GM18907 (cell line): ENCODE measurements around the gene TEDC1.

ENCODE experiments used
- ATAC-seq: cut with Tn5 transposase; IDR thresholded peaks from one replicate; pipeline ENCODE4 v1.9.1; 2021; ENCODE audit warnings: mild to moderate bottlenecking, moderate library complexity; ENCODE audit not compliant: unreplicated experiment

TEDC1 gene

GRCh38 chr14:105473033-105473676 lies 17.9 kb upstream of the TEDC1 start:
- ATAC-seq: no peak

GRCh38 chr14:105473677-105474482 lies 17.2 kb upstream of the TEDC1 start:
- ATAC-seq: no peak

GRCh38 chr14:105474483-105475268 lies 16.4 kb upstream of the TEDC1 start, which contains the start of gene CRIP2:
Gene CRIP2 (plus strand): TSS chr14:105474821. CDS start chr14:105474863, 42 bp downstream.
- no peak for ATAC-seq

GRCh38 chr14:105475269-105476096 lies 15.6 kb upstream of the TEDC1 start:
- no peak for ATAC-seq

- ATAC-seq: no peak
Measured at GRCh38 chr14:105476097-105476830, 14.8 kb upstream of the TEDC1 start.

GRCh38 chr14:105476831-105477659 lies 14.0 kb upstream of the TEDC1 start:
- ATAC-seq: no peak

- ATAC-seq: no peak
Measured at GRCh38 chr14:105477660-105478397, 13.2 kb upstream of the TEDC1 start.

GRCh38 chr14:105478398-105479251 lies 12.4 kb upstream of the TEDC1 start:
- no peak for ATAC-seq

GRCh38 chr14:105479431-105480158 lies 11.5 kb upstream of the TEDC1 start:
- no peak for ATAC-seq

GRCh38 chr14:105480199-105480746 lies 10.8 kb upstream of the TEDC1 start:
- no peak for ATAC-seq

- ATAC-seq: peak; percentile 43
Measured at GRCh38 chr14:105480807-105481801, 9.9 kb upstream of the TEDC1 start.

GRCh38 chr14:105481886-105482457 lies 9.1 kb upstream of the TEDC1 start:
- ATAC-seq: peak; percentile 53

- ATAC-seq: no peak
Measured at GRCh38 chr14:105482486-105483110, 8.4 kb upstream of the TEDC1 start.

- ATAC-seq: no peak
Measured at GRCh38 chr14:105483300-105484068, 7.6 kb upstream of the TEDC1 start.
